HepG2 (cell line): Measurements from ENCODE around the gene TNFAIP3. TPM values are rescaled to one million over a fixed set of nuclear protein-coding genes. Genes with fewer than 3 reads are reported as not detected.

ENCODE experiments used
- AFF4 ChIP-seq: sonication (generic); formaldehyde crosslinking; IDR thresholded peaks from 2 replicates; pipeline ENCODE4 v1.4.0; 2020; ENCODE audit warnings: missing genetic modification reagents
- IRX3 ChIP-seq: sonication (generic); formaldehyde crosslinking; IDR thresholded peaks from 2 replicates; pipeline ENCODE4 v1.8.1; 2023; ENCODE audit warnings: mild to moderate bottlenecking, low read depth, missing genetic modification reagents, borderline replicate concordance
- RFX1 ChIP-seq: fragments of 450-650 bp; IDR thresholded peaks from 2 replicates; pipeline ENCODE4 v1.6.1; 2017
- SMC3 ChIP-seq: IDR thresholded peaks from 2 replicates; pipeline ENCODE4 v1.6.1; 2011; ENCODE audit warnings: low read length, improper control_type of control experiment
- TRIM24 ChIP-seq: sonication (generic); formaldehyde crosslinking; IDR thresholded peaks from 2 replicates; pipeline ENCODE4 v1.8.0; 2022; ENCODE audit warnings: mild to moderate bottlenecking, missing genetic modification reagents
- ZBTB40 ChIP-seq, 2 experiments: fragments of 450-650 bp in 1 of 2; sonication (generic) in 1 of 2; formaldehyde crosslinking in 1 of 2; IDR thresholded peaks; 2 replicates each; pipeline versions ENCODE4 v1.6.1 to v1.8.0; 2016 to 2022; ENCODE audit warnings: antibody characterized with exemption in 1 of 2, mild to moderate bottlenecking in 1 of 2, missing genetic modification reagents in 1 of 2
- ZFX ChIP-seq: sonication (generic); formaldehyde crosslinking; IDR thresholded peaks from 2 replicates; pipeline ENCODE4 v1.4.0; 2020; ENCODE audit warnings: mild to moderate bottlenecking, low read depth, missing genetic modification reagents, moderate library complexity
- ZIK1 ChIP-seq: sonication (generic); formaldehyde crosslinking; IDR thresholded peaks from 2 replicates; pipeline ENCODE4 v1.5.0; 2020; ENCODE audit warnings: mild to moderate bottlenecking, low read depth, missing genetic modification reagents, borderline replicate concordance
- polyA plus RNA-seq, 8 experiments: library from polyadenylated mRNA; depleted of rRNA in 3 of 8; stranded (reverse) in 7 of 8; unstranded in 1 of 8; fragments of >200 nt; fragmentation: Illumina TruSeq in 4 of 8; extraction: Trizol in 4 of 8; gene quantifications; 2 replicates each; pipeline versions ENCODE4 v1.2.1 to v1.2.3, GENCODE V29; 2011 to 2016; ENCODE audit warnings: low read depth in 4 of 8, missing spikeins in 1 of 8, mixed read lengths in 1 of 8; ENCODE audit not compliant: insufficient read depth in 1 of 8
- total RNA-seq, 5 experiments: library from RNA; depleted of rRNA; stranded (reverse); fragments of >200 nt; fragmentation: Illumina TruSeq; extraction: Trizol; gene quantifications; 2 replicates each; pipeline ENCODE4 v1.2.3, GENCODE V29; 2016; ENCODE audit warnings: low read depth in 1 of 5
- TF ChIP-seq, protein P1 (sequence below): sonication (generic); formaldehyde crosslinking; conservative IDR thresholded peaks from 2 replicates; pipeline ENCODE4 v1.8.1; 2023; ENCODE audit warnings: missing genetic modification reagents
- TF ChIP-seq, protein P2 (sequence below): sonication (generic); formaldehyde crosslinking; IDR thresholded peaks from 2 replicates; pipeline ENCODE4 v1.4.0; 2020; ENCODE audit warnings: missing genetic modification reagents

TNFAIP3 gene
- total and polyA plus RNA-seq, 2 of the 13 experiments (the other 11 are each of a cell fraction or from before 2014, with no cell fraction given), result 28.2 to 47.1 TPM

DNA sequence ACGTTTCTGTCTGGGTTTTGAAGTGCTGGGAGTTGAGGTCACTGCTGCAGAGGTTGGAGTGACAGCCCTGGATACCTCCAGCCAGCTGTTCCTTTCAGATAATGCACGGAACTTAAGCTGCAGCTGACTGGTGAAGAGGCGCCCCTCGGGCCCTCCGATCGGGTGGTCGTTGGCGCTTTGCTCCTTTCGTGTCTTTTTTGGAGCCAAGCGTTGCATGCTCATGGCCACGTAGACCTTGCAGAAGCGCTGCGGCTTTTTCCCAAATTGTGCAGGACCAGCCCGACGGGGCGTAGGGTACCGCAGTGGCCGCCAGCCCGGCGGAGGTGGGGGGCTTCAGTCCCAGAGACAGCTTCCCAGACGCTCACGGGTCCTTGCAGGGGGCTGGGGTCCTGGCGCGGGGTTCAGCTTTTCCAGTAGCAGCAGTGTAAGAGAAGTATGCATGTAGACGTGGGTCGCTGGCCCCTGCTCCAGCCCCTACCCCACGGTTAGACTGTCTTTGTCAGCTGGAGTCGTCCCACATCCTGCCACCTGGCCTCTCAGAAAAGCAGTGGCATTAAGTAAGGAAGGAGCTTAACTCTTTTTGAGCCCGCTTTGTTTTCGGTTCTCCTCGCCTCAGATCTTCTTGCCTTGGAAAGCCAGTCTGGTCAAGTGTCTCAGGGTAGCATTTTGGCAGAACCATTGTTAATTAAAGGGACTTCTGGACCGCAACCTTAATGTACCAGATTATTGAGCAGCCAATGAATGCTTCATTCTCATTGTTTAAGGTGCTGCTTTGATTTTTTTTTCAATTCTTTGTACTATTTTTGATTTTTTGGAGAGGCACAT is 838 bp downstream of the TNFAIP3 start (continued):
- TF ChIP-seq ZBTB40 (IDR thresholded peaks at IDR 0.05) (no peak), ZBTB40 (CRISPR knock-in tag; IDR thresholded peaks at IDR 0.05) (no peak), ZFX (CRISPR knock-in tag) (no peak), IRX3 (CRISPR knock-in tag) (no peak), TRIM24 (CRISPR knock-in tag) (no peak), SMC3 (no peak), ZIK1 (no peak), RFX1 (no peak), AFF4 (CRISPR knock-in tag) (no peak; the same call in 1 of the 2 replicates)
- TF ChIP-seq, protein P1, sequence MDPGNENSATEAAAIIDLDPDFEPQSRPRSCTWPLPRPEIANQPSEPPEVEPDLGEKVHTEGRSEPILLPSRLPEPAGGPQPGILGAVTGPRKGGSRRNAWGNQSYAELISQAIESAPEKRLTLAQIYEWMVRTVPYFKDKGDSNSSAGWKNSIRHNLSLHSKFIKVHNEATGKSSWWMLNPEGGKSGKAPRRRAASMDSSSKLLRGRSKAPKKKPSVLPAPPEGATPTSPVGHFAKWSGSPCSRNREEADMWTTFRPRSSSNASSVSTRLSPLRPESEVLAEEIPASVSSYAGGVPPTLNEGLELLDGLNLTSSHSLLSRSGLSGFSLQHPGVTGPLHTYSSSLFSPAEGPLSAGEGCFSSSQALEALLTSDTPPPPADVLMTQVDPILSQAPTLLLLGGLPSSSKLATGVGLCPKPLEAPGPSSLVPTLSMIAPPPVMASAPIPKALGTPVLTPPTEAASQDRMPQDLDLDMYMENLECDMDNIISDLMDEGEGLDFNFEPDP (CRISPR knock-in tag), result no peak
- TF ChIP-seq, protein P2, sequence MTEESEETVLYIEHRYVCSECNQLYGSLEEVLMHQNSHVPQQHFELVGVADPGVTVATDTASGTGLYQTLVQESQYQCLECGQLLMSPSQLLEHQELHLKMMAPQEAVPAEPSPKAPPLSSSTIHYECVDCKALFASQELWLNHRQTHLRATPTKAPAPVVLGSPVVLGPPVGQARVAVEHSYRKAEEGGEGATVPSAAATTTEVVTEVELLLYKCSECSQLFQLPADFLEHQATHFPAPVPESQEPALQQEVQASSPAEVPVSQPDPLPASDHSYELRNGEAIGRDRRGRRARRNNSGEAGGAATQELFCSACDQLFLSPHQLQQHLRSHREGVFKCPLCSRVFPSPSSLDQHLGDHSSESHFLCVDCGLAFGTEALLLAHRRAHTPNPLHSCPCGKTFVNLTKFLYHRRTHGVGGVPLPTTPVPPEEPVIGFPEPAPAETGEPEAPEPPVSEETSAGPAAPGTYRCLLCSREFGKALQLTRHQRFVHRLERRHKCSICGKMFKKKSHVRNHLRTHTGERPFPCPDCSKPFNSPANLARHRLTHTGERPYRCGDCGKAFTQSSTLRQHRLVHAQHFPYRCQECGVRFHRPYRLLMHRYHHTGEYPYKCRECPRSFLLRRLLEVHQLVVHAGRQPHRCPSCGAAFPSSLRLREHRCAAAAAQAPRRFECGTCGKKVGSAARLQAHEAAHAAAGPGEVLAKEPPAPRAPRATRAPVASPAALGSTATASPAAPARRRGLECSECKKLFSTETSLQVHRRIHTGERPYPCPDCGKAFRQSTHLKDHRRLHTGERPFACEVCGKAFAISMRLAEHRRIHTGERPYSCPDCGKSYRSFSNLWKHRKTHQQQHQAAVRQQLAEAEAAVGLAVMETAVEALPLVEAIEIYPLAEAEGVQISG (CRISPR knock-in tag), result no peak; the same call in 1 of the 2 replicates
